GM12875 (cell line): ENCODE measurements around the gene GRIK2.

Experiments used
- H3K4me3 ChIP-seq: one replicate; pipeline ENCODE4 v1.5.1; 2011; ENCODE audit warnings: low read depth, low read length, control low read depth
- CTCF ChIP-seq: IDR thresholded peaks from 2 replicates; pipeline ENCODE4 v1.5.1; 2011; ENCODE audit warnings: low read depth, mild to moderate bottlenecking, control low read depth, inconsistent platforms, low read length, moderate library complexity, borderline replicate concordance; ENCODE audit not compliant: insufficient read depth

The GRIK2 gene

GRCh38 chr6:101422251-101422650 is 28.7 kb downstream of the GRIK2 start:
- no peak for TF ChIP-seq CTCF

GRCh38 chr6:101422811-101423210 is 29.3 kb downstream of the GRIK2 start:
- TF ChIP-seq CTCF = no peak
- no peak overlapping the region for H3K4me3 ChIP-seq

More at GRCh38 chr6:101422251-101422650, 28.7 kb downstream of the GRIK2 start:
- H3K4me3 ChIP-seq = no peak overlapping the region

DNA sequence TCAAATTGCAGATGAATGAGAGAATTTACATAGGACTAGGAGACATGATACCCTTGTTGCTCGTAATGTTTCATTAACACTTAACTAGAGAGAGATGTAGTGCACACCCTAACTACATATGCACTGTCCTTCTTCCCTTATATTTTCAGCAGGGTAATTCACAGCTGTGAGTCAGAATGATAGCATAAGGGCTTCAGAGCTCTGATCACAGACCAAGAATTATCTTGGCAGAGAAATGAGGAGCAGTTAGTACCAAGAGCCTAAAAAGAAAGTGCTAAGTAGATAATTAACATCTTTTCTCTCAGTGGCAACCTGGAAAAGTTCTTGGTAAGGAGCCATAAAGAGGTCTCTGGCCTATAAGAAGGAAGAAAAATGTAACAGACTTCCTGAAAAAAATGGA is 35.8 kb downstream of the GRIK2 start:
- no peak for TF ChIP-seq CTCF
- no peak overlapping the region for H3K4me3 ChIP-seq

- no peak overlapping the region for H3K4me3 ChIP-seq
- no peak for TF ChIP-seq CTCF
Measured at GRCh38 chr6:101429845-101430244, 36.3 kb downstream of the GRIK2 start.

DNA sequence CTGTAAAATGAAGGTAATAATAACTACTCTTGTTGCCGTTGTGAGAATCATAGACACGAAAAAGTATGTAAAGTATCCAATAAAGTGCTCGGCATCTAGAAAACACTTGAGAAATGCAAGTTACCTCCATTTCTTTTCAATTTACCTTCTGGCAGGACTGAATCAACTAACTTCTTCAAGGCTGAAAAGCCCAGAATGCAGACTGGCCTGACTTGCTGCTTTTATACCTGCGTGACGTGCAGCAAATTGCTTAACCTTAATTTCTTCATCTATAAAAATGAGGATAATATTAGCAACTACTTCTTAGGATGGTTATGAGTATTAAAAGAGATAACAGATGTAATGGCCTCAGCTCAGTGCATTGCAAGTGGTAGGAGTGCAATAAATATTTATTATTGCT is 39.6 kb downstream of the GRIK2 start:
- no peak for TF ChIP-seq CTCF
- no peak overlapping the region for H3K4me3 ChIP-seq

GRCh38 chr6:101434601-101435000 is 41.1 kb downstream of the GRIK2 start:
- no peak overlapping the region for H3K4me3 ChIP-seq
- TF ChIP-seq CTCF = no peak

DNA sequence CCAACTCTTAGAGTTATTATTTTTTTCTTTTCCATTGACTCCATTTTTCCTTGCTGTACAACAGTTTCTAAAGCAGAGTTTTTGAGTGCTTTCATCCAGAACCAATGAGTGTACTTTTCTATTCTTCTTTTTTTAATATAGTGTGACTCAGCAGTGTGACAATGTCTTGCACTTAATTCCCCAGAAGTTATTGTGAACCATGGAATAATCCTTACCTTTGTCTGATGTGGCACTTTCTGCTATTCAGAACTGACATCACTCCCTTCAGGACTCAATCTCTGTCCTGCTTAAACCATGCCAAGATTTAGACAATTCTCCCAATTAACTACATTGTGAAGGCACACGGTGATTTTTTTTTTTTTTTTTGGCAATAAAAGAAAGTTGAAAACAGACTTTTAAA is 41.5 kb downstream of the GRIK2 start:
- TF ChIP-seq CTCF = no peak
- H3K4me3 ChIP-seq = no peak overlapping the region
